Gastroesophageal sphincter (tissue), 3 donors: Measurements from ENCODE around the gene PRICKLE4.

Experiments used
- CTCF ChIP-seq, 4 experiments: fragments of 200-600 bp in 2 of 4; fragments of 450-650 bp in 2 of 4; sonication (generic) in 1 of 4; IDR thresholded peaks; one replicate each; pipeline ENCODE4 v1.5.1; 2017 to 2019; ENCODE audit warnings: antibody characterized with exemption in 4 of 4, mild to moderate bottlenecking in 2 of 4, moderate library complexity in 2 of 4
- EP300 ChIP-seq: sonication (generic); formaldehyde crosslinking; IDR thresholded peaks from one replicate; pipeline ENCODE4 v1.6.1; 2017; ENCODE audit warnings: antibody characterized with exemption, mild to moderate bottlenecking
- POLR2A ChIP-seq, 2 donors: fragments of 450-650 bp; IDR thresholded peaks; one replicate each; pipeline ENCODE4 v1.6.1; 2017; ENCODE audit warnings: antibody characterized with exemption in 2 of 2, mild to moderate bottlenecking in 2 of 2, moderate library complexity in 1 of 2
- POLR2AphosphoS5 ChIP-seq: sonication (generic); formaldehyde crosslinking; IDR thresholded peaks from one replicate; pipeline ENCODE4 v1.6.1; 2017; ENCODE audit warnings: antibody characterized with exemption

GRCh38 chr6:41786451-41787218, 6.1 kb downstream of the PRICKLE4 start:
- no peak for TF ChIP-seq POLR2AphosphoS5
- peak; percentile 29 to 37 for TF ChIP-seq POLR2A (IDR thresholded peaks at IDR 0.05)
- peak; percentile 75 to 96 (median 81) for TF ChIP-seq CTCF (IDR thresholded peaks at IDR 0.05)
- TF ChIP-seq EP300, result no peak
